ENCODE data around the gene NNMT.

The NNMT gene

DNA sequence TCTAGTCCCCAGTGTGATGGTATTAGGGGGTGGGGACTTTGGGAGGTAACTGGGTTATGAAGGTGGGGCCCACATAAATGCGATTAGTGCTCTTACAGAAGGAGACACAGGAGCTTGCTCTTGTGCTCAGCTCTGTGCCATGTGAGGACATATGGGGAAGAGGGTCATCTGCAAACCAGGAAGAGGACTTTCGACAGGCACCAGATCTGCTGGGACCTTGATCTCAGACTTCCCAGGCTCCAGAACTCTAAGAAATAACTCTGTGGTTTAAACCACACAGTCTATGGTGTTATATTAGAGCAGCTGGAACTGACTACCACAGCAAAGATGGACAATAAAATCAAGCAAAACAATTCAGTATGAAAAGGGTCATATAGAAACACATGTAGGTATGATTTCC, 26.7 kb downstream of the NNMT start:
- TF ChIP-seq, protein P1, sequence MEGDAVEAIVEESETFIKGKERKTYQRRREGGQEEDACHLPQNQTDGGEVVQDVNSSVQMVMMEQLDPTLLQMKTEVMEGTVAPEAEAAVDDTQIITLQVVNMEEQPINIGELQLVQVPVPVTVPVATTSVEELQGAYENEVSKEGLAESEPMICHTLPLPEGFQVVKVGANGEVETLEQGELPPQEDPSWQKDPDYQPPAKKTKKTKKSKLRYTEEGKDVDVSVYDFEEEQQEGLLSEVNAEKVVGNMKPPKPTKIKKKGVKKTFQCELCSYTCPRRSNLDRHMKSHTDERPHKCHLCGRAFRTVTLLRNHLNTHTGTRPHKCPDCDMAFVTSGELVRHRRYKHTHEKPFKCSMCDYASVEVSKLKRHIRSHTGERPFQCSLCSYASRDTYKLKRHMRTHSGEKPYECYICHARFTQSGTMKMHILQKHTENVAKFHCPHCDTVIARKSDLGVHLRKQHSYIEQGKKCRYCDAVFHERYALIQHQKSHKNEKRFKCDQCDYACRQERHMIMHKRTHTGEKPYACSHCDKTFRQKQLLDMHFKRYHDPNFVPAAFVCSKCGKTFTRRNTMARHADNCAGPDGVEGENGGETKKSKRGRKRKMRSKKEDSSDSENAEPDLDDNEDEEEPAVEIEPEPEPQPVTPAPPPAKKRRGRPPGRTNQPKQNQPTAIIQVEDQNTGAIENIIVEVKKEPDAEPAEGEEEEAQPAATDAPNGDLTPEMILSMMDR (IDR thresholded peaks at IDR 0.05; ENCODE audit: low read length), result no peak
- TF ChIP-seq EZH2 (IDR thresholded peaks at IDR 0.05; ENCODE audit: borderline replicate concordance, low read length), result no peak

DNA sequence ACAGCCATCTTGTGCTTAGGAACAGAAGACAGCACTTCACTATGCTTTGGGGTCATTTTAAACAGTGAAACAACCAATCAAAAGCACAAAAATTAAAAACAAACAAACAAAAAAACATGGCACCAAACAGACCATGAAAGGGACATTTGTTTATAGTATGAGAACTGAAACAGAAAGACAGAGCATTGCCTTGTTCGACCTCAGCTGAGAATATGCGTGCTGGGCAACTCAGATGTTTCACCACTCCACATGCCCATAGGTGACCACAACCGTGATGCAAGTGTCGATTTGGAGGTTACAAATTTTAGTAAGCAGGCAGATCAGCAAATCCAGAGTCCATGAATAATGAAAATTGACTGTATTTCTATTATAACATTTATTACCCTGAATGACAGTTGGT, 30.0 kb downstream of the NNMT start:
- H3K27ac ChIP-seq (ENCODE audit: low read depth, low read length, poor library complexity, severe bottlenecking), result no peak overlapping the region
- no peaks in the 10 kb centered on the region for H3F3A ChIP-seq (ENCODE audit: insufficient read depth, low read length)
- no peak for TF ChIP-seq EZH2 (IDR thresholded peaks at IDR 0.05; ENCODE audit: borderline replicate concordance, low read length)
- TF ChIP-seq, protein P1 (IDR thresholded peaks at IDR 0.05; ENCODE audit: low read length), result no peak
- H3K4me2 ChIP-seq (ENCODE audit: low read length), result no peak overlapping the region
- no peak overlapping the region for H2AFZ ChIP-seq (ENCODE audit: low read length)
- no peaks in the 10 kb centered on the region for H3K36me3 ChIP-seq (ENCODE audit: insufficient read depth, low read length)
- H3K79me2 ChIP-seq (ENCODE audit: insufficient read depth, low read length), result no peaks in the 10 kb centered on the region
- H3K27me3 ChIP-seq (ENCODE audit: insufficient read depth, low read length), result no peaks in the 10 kb centered on the region
- no peaks in the 10 kb centered on the region for H3K4me1 ChIP-seq (ENCODE audit: insufficient read depth, low read length, severe bottlenecking)
- H3K9me3 ChIP-seq (ENCODE audit: low read length), result no peaks in the 10 kb centered on the region
- H3K4me3 ChIP-seq (ENCODE audit: low read depth, low read length, poor library complexity, severe bottlenecking), result no peak overlapping the region
- no peak overlapping the region for H3K9ac ChIP-seq (ENCODE audit: low read length)
- H3K9me2 ChIP-seq (ENCODE audit: low read depth, low read length), result no peaks in the 10 kb centered on the region
- no peaks in the 10 kb centered on the region for H4K20me1 ChIP-seq (ENCODE audit: insufficient read depth, low read length)

More for the DNA sequence above, 26.7 kb downstream of the NNMT start:
- Histone ChIP-seq H3K27ac (ENCODE audit: low read depth, low read length, poor library complexity, severe bottlenecking) (no peak overlapping the region), H3K27me3 (ENCODE audit: insufficient read depth, low read length) (no peaks in the 10 kb centered on the region), H3K36me3 (ENCODE audit: insufficient read depth, low read length) (no peaks in the 10 kb centered on the region), H4K20me1 (ENCODE audit: insufficient read depth, low read length) (no peaks in the 10 kb centered on the region), H3K9me3 (ENCODE audit: low read length) (no peaks in the 10 kb centered on the region), H2AFZ (ENCODE audit: low read length) (no peak overlapping the region), H3K79me2 (ENCODE audit: insufficient read depth, low read length) (no peaks in the 10 kb centered on the region), H3K4me1 (ENCODE audit: insufficient read depth, low read length, severe bottlenecking) (no peaks in the 10 kb centered on the region), H3F3A (ENCODE audit: insufficient read depth, low read length) (no peaks in the 10 kb centered on the region), H3K4me2 (ENCODE audit: low read length) (no peak overlapping the region), H3K9ac (ENCODE audit: low read length) (no peak overlapping the region), H3K9me2 (ENCODE audit: low read depth, low read length) (no peaks in the 10 kb centered on the region), H3K4me3 (ENCODE audit: low read depth, low read length, poor library complexity, severe bottlenecking) (no peak overlapping the region)

DNA sequence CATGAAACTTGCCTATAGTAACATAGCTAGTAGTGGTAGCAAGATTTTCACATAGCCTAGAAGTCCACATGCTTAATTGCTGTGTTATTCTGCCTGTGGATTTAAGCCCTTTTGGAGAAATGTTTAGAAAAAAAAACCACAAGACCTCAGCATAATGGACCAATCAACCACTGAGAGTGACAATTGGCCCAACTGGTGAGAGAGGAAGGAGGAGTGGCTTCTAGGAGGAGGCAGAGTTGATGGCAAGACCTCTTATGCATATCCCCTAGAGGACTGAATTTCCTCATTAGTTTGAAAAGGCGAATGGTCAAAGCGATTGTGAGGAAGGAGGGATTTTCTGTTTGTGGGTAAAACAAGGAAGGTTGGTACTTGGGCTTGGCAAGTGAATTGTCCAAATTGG, 30.6 kb downstream of the NNMT start:
- H3K27ac ChIP-seq (ENCODE audit: low read depth, low read length, poor library complexity, severe bottlenecking), result no peak overlapping the region
- no peak overlapping the region for H3K4me3 ChIP-seq (ENCODE audit: low read depth, low read length, poor library complexity, severe bottlenecking)

More for the DNA sequence above, 30.6 kb downstream of the NNMT start:
- Histone ChIP-seq H3K27me3 (ENCODE audit: insufficient read depth, low read length) (no peaks in the 10 kb centered on the region), H3K9me3 (ENCODE audit: low read length) (no peaks in the 10 kb centered on the region), H3K4me2 (ENCODE audit: low read length) (no peak overlapping the region), H2AFZ (ENCODE audit: low read length) (no peak overlapping the region), H3K9me2 (ENCODE audit: low read depth, low read length) (no peaks in the 10 kb centered on the region), H3F3A (ENCODE audit: insufficient read depth, low read length) (no peaks in the 10 kb centered on the region), H3K79me2 (ENCODE audit: insufficient read depth, low read length) (no peaks in the 10 kb centered on the region), H3K36me3 (ENCODE audit: insufficient read depth, low read length) (no peaks in the 10 kb centered on the region), H4K20me1 (ENCODE audit: insufficient read depth, low read length) (no peaks in the 10 kb centered on the region), H3K9ac (ENCODE audit: low read length) (no peak overlapping the region), H3K4me1 (ENCODE audit: insufficient read depth, low read length, severe bottlenecking) (no peaks in the 10 kb centered on the region)
- TF ChIP-seq, protein P1 (IDR thresholded peaks at IDR 0.05; ENCODE audit: low read length), result no peak
- TF ChIP-seq EZH2 (IDR thresholded peaks at IDR 0.05; ENCODE audit: borderline replicate concordance, low read length), result no peak
